Non-pigmented ciliary epithelial cell (primary cell): ENCODE measurements around the gene ACTRT3.

ENCODE experiments used
- DNase-seq: peaks from one replicate; pipeline ENCODE4 v3.0.0-alpha.2; 2010; ENCODE audit warnings: low read depth

Gene ACTRT3

GRCh38 chr3:169769287-169770181 is at the start of gene ACTRT3:
Gene ACTRT3, minus strand, starts transcription at chr3:169769561. Its CDS starts 41 bp downstream, at chr3:169769520.
- no peak for DNase-seq

- peak; percentile 35 for DNase-seq
These were observed 49.0 kb upstream of the ACTRT3 start for GRCh38 chr3:169818316-169818715.

DNA sequence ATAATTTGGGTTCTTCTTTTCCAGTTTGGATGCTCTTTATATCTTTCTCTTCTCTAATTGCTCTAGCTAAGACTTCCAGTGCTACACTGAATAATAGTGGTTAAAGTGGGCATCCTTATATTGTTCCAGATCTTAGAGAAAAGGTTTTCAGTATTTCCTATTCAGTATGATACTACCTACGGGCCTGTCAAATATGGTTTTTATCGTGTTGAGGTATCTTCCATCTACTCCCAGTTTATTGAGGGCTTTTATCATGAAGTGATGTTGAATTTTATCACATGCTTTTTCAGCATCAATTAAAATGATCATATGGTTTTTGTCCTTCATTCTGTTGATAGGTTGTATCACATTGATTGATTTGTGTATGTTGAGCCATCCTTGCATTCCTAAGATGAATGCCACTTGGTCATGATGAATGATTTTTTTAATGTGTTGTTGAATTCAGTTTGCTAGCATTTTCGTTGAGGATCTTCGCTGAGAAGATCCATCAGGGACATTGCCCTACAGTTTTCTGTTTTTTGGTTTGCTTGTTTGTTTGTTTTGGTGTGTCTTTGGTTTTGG is 46.3 kb upstream of the ACTRT3 start:
- DNase-seq, result no peak

GRCh38 chr3:169813757-169814517 is 44.6 kb upstream of the ACTRT3 start:
- DNase-seq, result no peak

- no peak for DNase-seq
These were observed 43.9 kb upstream of the ACTRT3 start for GRCh38 chr3:169813278-169813677.

DNA sequence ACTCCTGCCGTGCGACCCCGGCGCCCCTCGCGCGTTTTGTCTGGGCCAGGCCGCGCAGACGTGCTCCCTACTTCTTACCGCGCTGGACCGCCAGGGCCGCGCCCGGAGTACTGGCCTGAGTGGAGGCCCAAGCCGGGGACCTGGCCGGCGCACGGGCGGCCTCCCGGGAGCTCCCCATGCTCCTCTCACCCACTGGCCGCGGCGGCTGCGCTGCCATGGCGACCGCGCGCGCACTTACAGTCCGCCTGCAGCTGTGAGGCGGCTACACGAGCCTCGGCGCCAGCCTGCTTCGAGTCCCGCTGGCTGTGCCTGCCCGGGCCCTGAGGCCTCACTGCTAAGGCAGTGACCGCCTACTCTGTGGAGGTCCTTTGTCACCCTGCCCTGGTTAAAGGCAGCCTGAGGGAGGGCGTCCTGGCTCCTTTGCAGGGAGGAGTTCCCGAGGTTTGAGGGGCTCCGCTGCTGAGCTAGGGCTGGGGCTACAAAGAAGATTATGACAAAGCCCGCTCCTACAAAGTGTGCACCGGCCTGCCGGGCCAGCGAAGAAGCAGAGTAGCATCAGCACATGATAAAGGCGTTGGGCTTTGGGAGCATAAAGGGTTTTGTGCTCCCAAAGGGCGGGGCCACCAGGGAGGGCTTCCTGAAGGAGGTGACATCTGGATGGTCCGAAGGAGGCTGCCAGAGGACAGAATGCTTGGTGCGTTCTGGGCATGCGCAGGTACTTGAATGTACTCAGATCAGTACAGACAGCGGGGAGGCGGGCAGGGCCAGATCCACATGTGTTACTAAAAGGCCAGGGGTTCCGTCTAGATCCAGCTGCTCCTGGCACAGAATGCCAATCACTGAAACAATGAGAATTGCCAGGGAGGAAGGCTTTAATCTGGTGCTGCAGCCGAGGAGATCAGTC is 43.2 kb upstream of the ACTRT3 start, which contains the start of the genes LRRC34 and LRRIQ4:
LRRC34 (minus strand) TSS at position 573 of the 904 bp plus-strand sequence; CDS start at position 217, 356 bp downstream.
LRRIQ4 (plus strand) TSS at position 539 of the 904 bp plus-strand sequence. CDS start 9,052 bp downstream, outside the sequence.
- no peak for DNase-seq

- DNase-seq, result peak; percentile 45
These were observed 42.4 kb upstream of the ACTRT3 start for GRCh38 chr3:169811631-169812331.

DNA sequence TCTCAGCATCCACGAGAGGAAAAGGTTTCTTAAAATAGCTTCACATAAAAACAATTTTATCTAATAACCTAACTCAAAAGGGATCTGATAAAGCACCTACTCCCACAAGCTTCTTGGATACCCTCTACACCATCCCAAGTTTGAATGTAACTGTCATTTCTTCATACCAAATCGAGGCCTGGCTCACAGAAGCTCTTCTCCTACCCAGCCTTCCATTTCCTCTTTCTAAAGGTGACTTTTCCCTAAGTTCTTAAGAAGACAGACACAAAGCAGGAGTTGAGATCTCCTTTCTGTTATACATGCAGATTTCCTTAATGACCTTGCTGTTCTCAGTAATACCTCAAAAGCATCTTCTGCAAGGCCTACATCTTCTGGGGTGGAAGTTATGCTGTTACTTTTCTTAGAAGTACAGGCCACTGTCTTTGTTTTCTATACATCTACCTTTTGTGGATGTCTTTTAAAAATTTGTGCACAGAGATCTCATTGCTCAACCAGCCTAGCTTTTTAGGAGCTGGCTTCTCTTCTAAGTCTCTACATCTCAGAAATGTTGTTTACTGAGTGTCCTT is 40.0 kb upstream of the ACTRT3 start:
- no peak for DNase-seq

- no peak for DNase-seq
These were observed 35.3 kb upstream of the ACTRT3 start for GRCh38 chr3:169804681-169805080.

- DNase-seq, result no peak
These were observed 23.0 kb upstream of the ACTRT3 start for GRCh38 chr3:169792359-169792758.

- DNase-seq, result no peak
These were observed 21.5 kb upstream of the ACTRT3 start for GRCh38 chr3:169790687-169791429.

GRCh38 chr3:169790219-169790618 is 20.9 kb upstream of the ACTRT3 start:
- no peak for DNase-seq

DNA sequence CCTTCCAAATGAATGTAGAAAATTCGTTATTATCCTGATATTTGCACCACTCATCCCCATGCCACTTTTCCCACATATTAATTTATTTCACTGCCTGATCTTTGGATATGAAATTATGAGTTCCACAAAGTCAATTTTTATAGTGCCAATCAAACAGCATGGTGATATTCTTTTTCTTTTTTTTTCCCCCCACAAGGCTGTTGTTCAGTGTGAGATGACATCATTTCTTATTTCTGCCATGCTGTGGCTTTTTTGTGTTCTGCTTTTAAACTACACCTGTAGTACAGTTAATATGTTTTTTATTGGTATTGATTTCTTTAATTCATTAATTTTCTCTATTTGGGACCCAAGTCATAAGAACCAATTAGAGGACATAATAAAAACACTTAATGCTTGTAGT is 18.4 kb upstream of the ACTRT3 start:
- DNase-seq, result no peak

GRCh38 chr3:169787120-169787519 is 17.8 kb upstream of the ACTRT3 start:
- DNase-seq, result no peak

- DNase-seq, result no peak
These were observed 12.0 kb upstream of the ACTRT3 start for GRCh38 chr3:169781209-169781855.

- DNase-seq, result no peak
These were observed 11.4 kb upstream of the ACTRT3 start for GRCh38 chr3:169780742-169781141.

GRCh38 chr3:169777822-169778221 is 8.5 kb upstream of the ACTRT3 start:
- no peak for DNase-seq

DNA sequence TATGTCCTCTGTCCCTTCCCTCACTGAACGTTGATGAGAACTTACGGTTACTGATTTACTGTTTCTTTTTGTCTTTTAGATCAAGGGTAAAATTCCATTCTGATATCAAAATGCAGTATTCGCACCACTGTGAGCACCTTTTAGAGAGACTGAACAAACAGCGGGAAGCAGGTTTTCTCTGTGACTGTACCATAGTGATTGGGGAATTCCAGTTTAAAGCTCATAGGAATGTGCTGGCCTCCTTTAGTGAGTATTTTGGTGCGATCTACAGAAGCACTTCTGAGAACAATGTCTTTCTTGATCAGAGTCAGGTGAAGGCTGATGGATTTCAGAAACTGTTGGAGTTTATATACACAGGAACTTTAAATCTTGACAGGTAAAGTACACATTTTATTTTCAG is 4.8 kb upstream of the ACTRT3 start:
- DNase-seq, result no peak
